Activated T-cell treated with anti-CD3 and anti-CD28 coated beads, Interleukin-2, amount 50 U/mL, for 72 hours (primary cell): ENCODE results near the gene EPHA4. TPM values are rescaled to one million over a fixed set of nuclear protein-coding genes. Genes with fewer than 3 reads are reported as not detected.

ENCODE experiments used
- ATAC-seq, 2 donors: fragments of 150-1000 bp; cut with Tn5 transposase; replicated peaks in 1 of 2; 2 replicates each; pipeline ENCODE4 v1.10.0; 2021; ENCODE audit warnings: moderate library complexity in 2 of 2, mild to moderate bottlenecking in 1 of 2
- DNase-seq, 2 donors: peaks; one replicate each; pipeline ENCODE4 v3.0.0; 2021 to 2022; ENCODE audit warnings: mixed read lengths in 1 of 2
- H3K27ac Mint-ChIP-seq: one replicate; pipeline ENCODE4 v1.8.0; 2022; ENCODE audit warnings: mild to moderate bottlenecking, moderate library complexity, mixed read lengths
- H3K27me3 Mint-ChIP-seq: one replicate; pipeline ENCODE4 v1.8.0; 2022; ENCODE audit warnings: low read depth, mixed read lengths
- H3K36me3 Mint-ChIP-seq, 2 donors: one replicate each; pipeline ENCODE4 v1.8.0; 2022; ENCODE audit warnings: mixed read lengths in 2 of 2, mild to moderate bottlenecking in 1 of 2; ENCODE audit not compliant: insufficient read depth in 2 of 2
- H3K4me1 Mint-ChIP-seq: one replicate; pipeline ENCODE4 v1.8.0; 2022; ENCODE audit warnings: low read depth, mixed read lengths
- H3K4me3 Mint-ChIP-seq, 2 donors: one replicate each; pipeline ENCODE4 v1.8.0; 2022; ENCODE audit warnings: mild to moderate bottlenecking in 2 of 2, mixed read lengths in 2 of 2, moderate library complexity in 2 of 2
- H3K9me3 Mint-ChIP-seq, 2 donors: one replicate each; pipeline ENCODE4 v1.8.0; 2022; ENCODE audit warnings: mixed read lengths in 2 of 2
- total RNA-seq, 2 donors: library from RNA; stranded (reverse); gene quantifications; one replicate each; pipeline ENCODE4 v1.2.3, GENCODE V29; 2022

EPHA4 gene
- 1 to 10 TPM; 3.4 to 6.6 TPM for total RNA-seq

DNA sequence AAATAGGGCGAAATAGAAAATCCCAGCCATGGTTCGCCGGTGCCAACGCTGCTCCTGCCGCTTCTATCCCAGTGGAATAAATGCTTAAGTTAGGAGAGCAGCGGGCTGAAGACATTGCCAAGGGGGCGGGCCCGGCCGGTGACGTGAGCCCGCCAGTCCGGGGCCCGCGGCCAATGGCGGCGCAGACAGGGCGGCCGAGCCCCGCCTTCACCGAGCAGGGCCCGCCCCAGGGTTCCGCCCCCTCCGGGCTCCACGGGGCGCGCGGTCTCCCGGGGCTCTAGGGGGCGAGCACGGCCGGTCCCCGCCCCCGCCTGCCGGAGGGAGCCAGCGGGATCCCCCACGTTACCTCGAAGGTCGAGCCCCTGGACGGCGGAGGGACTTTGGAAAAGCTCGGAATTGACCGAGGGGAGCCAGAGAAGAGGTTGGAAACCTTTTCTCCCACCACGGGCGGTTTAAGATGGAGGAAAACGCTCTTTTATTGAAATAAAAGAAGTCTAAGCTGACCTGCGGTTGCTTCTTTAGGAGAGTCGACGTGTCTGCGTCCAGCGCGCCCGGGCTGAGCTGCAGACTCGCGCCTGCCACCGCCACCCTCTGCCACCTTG is at the start of gene EPHA4:
Gene EPHA4, minus strand, starts transcription at position 86 of the 602 bp plus-strand sequence. Its CDS starts 56 bp downstream, at position 30.
- Mint-ChIP-seq H3K4me3 (peak within 1 kb of the TSS; percentile 75 to 98), H3K36me3 (peaks cover 5 to 8% of the 10 kb centered on the region in 2 donors), H3K27me3 (peaks cover 67% of the 10 kb centered on the region), H3K27ac (peak within 1 kb of the TSS; percentile 21), H3K4me1 (peaks cover 25% of the 10 kb centered on the region), H3K9me3 (no peaks in the 10 kb centered on the region)
- peak; percentile 87 to 92 for DNase-seq
- ATAC-seq, result peak; percentile 91

DNA sequence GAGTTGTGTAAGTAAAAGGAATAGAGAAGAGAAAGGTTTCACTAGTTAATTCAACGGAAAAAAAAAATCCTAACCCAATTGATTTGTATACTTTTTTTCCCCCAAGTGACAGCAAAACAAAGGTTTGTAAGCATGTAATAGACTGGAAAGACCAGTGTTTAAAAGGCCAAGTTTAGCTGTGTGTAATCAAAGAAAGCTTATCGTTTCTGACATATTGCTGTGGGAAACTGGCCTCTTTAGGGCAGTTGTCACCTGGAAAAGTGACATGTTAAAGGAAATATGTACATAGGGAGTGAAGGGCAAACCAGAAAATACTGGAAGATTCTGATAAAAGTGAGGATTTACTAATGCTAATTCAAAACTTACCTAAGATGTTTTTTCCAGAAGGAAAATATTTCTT is 45.9 kb upstream of the EPHA4 start:
- DNase-seq, result no peak
- H3K27ac Mint-ChIP-seq, result no peak overlapping the region
- peaks cover 8% of the 10 kb centered on the region for H3K27me3 Mint-ChIP-seq
- no peaks in the 10 kb centered on the region for H3K4me1 Mint-ChIP-seq
- H3K4me3 Mint-ChIP-seq, result no peak overlapping the region
- no peak for ATAC-seq
- H3K9me3 Mint-ChIP-seq, result no peaks in the 10 kb centered on the region
- no peaks in the 10 kb centered on the region for H3K36me3 Mint-ChIP-seq

DNA sequence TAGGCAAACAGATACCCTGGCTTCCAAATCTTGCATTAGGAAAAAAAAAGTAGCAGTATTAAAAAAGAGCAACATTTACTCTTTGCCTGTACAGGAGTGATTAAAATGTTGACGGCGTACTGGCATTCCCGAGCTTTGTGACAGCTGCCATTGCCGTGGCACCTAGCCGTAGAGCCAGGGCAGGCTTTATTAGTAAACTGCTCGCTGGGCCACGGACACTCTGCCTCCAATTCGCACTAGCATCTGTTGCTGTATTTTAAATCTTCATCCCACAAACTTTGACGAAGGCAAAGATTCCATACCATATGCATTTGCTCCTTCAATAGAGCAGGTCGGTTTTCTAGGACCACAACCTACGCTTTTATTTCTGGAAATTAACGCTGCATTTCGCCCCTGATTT is 44.5 kb upstream of the EPHA4 start:
- no peak for DNase-seq
- Mint-ChIP-seq H3K9me3 (no peaks in the 10 kb centered on the region), H3K4me3 (no peak overlapping the region), H3K27ac (no peak overlapping the region), H3K36me3 (no peaks in the 10 kb centered on the region), H3K27me3 (peaks cover 12% of the 10 kb centered on the region), H3K4me1 (no peaks in the 10 kb centered on the region)
- ATAC-seq, result no peak

DNA sequence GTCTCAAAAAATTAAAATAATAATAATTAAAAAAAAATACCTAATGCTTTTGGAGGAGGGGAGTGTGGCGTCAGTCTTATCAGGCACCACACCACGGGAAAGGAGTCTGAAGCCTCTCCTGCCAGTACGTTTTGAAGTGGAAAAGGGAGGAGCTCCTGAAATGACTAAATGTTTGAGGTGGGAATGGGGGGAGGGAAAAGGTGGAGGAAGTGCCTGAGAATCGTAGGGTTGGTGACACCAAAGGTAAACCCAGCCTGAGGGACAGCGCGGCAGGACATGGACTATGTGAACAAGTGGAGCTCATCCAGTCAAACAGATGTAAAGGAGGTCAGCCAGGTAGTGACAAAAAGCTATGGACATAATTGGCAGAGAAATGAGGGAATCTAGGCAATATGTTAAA is 42.2 kb upstream of the EPHA4 start:
- Mint-ChIP-seq H3K36me3 (no peaks in the 10 kb centered on the region), H3K27ac (no peak overlapping the region), H3K9me3 (no peaks in the 10 kb centered on the region), H3K4me3 (no peak overlapping the region), H3K4me1 (no peaks in the 10 kb centered on the region), H3K27me3 (peaks cover 28% of the 10 kb centered on the region)
- ATAC-seq (no peak), DNase-seq (no peak)

DNA sequence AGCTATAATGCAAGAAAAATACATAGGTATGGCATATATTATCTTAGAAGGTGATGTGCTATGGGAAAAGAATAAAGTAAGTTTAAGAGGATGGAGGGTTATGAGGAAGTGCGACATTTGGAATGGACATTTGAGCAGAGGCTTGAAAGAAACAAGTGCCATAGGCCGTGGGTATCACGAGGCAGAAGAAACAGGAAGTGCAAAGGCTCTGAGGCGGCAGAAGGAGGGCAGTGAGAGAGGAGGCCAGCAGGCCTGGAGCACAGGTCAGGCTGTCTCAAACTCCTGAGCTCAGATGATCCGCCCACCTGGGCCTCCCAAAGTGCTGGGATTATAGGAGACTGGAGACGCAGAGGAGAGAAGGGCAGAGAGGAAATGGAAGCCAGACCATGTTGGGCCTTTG is 40.7 kb upstream of the EPHA4 start:
- DNase-seq, result no peak
- no peak overlapping the region for H3K27ac Mint-ChIP-seq
- H3K36me3 Mint-ChIP-seq, result no peaks in the 10 kb centered on the region
- peaks cover 31% of the 10 kb centered on the region for H3K27me3 Mint-ChIP-seq
- H3K4me3 Mint-ChIP-seq, result no peak overlapping the region
- no peak for ATAC-seq
- H3K4me1 Mint-ChIP-seq, result peaks cover 6% of the 10 kb centered on the region
- no peaks in the 10 kb centered on the region for H3K9me3 Mint-ChIP-seq

DNA sequence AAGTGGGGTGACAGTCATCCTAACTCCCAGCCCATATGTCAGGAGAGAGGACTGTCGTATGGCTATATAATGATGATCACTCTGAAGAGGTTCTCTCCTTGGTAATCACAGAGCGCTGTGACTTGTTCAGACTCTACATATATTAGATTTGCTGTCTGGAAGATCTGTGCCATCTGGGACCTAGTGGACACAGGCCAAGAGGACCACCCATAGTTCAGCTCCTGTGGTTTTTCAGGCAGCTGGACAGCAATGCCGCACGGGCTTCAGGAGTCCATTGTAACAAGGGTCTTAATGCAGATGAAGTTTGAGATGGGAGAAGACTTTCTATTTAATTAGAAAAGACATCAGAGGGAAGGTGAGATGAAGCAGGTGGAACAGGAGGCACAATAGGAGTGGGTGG is 40.1 kb upstream of the EPHA4 start:
- Mint-ChIP-seq H3K9me3 (no peaks in the 10 kb centered on the region), H3K4me3 (no peak overlapping the region), H3K4me1 (peaks cover 6% of the 10 kb centered on the region), H3K27me3 (peaks cover 31% of the 10 kb centered on the region), H3K27ac (no peak overlapping the region), H3K36me3 (no peaks in the 10 kb centered on the region)
- ATAC-seq, result no peak
- DNase-seq, result no peak

DNA sequence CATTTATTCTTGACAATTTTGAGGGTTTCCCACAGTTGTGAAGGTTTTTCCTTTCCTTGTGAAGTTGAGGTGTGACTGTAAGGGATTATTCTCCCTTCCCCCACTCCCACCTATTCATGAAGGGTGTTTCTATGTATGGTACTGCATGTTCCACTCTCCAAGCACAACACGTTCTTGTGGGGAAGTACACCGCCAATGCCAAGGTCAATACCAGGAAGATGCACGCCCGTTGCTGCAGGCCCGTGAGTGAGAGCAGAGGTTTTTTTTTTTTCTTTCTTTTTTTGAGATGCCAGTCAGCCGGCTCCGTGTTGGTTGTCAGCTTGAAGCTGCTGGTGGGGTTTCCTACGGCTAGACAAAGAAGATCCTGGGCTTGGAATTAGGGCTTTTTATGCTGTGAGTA is 38.6 kb upstream of the EPHA4 start:
- DNase-seq, result no peak
- Mint-ChIP-seq H3K4me1 (peaks cover 6% of the 10 kb centered on the region), H3K27ac (no peak overlapping the region), H3K27me3 (peaks cover 41% of the 10 kb centered on the region), H3K36me3 (no peaks in the 10 kb centered on the region), H3K4me3 (no peak overlapping the region), H3K9me3 (no peaks in the 10 kb centered on the region)
- ATAC-seq, result no peak

DNA sequence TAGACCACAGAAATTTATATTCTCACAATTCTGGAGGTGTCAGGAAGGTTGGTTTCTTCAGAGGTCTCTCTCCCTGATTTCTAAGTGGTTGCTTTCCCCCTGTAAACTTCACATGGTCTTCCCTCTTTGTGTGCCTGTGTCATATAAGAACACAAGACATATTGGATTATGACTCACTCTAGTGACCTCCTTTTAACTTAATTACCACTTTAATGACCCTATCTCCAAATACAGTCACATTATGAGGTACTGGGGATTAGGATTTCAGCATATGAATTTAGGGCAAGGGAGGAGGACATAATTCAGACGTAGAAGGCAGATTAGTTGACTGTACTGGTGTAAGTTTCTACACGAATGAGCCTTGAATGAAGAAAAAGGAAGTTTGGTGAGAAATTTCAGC is 38.2 kb upstream of the EPHA4 start:
- Mint-ChIP-seq H3K27ac (no peak overlapping the region), H3K9me3 (no peaks in the 10 kb centered on the region), H3K4me3 (no peak overlapping the region), H3K36me3 (no peaks in the 10 kb centered on the region), H3K4me1 (peaks cover 6% of the 10 kb centered on the region), H3K27me3 (peaks cover 43% of the 10 kb centered on the region)
- ATAC-seq (no peak), DNase-seq (no peak)

DNA sequence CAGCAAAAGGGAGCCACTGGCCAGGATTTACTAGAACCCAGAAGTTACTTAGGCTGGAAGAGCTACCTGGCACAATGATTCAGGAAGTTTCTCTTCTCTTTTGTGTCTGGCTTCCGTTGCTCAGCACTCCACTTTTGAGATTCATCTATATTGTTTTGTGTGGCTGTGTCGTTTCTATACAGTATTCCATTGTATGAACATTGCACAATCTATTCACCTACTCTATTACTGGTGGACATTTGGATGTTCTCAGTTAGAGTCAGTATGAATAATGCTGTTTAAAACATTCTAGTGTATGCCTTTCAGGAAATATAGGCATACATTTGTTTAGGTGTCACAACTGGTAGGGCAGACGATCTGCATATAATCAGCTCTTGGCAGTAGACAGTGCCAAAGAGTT is 36.3 kb upstream of the EPHA4 start:
- Mint-ChIP-seq H3K36me3 (no peaks in the 10 kb centered on the region), H3K4me3 (no peak overlapping the region), H3K27ac (no peak overlapping the region), H3K4me1 (peaks cover 6% of the 10 kb centered on the region), H3K9me3 (no peaks in the 10 kb centered on the region), H3K27me3 (peaks cover 43% of the 10 kb centered on the region)
- ATAC-seq (no peak), DNase-seq (no peak)

DNA sequence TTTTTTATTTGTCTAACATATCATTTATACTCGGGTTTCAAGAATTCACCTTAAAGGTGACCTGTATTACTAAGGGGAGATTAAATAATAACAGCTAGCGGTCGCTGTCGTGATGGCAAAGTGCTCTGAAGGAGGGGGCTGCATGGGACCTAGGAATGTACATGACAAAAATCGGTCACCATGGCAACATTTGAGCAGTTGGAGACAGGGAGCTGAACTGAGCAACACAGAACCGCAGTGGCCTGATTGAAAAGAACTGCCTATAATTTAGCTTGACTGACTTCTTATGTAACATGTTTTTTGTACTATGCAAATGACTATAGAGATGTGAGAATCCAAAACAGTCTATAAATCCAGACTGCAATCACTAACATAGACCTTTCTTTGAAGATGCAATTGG is 34.3 kb upstream of the EPHA4 start:
- Mint-ChIP-seq H3K4me1 (peaks cover 6% of the 10 kb centered on the region), H3K27ac (no peak overlapping the region), H3K9me3 (no peaks in the 10 kb centered on the region), H3K4me3 (no peak overlapping the region), H3K27me3 (peaks cover 32% of the 10 kb centered on the region), H3K36me3 (no peaks in the 10 kb centered on the region)
- DNase-seq (no peak), ATAC-seq (no peak)

DNA sequence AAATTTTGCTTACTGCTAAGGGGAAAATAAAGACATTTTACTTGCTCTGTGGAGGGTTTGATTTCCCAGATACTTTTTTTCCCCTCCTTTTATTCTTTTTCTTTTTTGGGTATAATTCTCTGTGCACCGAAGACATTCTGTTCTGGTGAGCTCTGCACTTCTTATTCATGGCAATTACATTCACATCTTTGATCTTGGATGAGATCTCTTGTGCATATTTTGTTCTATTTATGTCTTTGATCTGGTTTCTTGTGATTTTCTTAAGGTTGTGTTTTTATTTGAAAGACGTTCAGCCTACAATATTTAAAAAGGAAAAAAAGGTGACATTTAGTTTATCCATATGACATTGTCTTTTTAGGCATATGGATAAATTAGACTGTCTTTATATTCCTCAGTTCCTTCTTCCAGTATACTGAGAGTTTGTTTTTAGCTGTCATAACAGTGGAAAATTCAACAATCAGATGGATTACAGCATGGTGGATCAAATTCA is 33.7 kb upstream of the EPHA4 start:
- no peak for ATAC-seq
- Mint-ChIP-seq H3K36me3 (no peaks in the 10 kb centered on the region), H3K4me3 (no peak overlapping the region)

DNA sequence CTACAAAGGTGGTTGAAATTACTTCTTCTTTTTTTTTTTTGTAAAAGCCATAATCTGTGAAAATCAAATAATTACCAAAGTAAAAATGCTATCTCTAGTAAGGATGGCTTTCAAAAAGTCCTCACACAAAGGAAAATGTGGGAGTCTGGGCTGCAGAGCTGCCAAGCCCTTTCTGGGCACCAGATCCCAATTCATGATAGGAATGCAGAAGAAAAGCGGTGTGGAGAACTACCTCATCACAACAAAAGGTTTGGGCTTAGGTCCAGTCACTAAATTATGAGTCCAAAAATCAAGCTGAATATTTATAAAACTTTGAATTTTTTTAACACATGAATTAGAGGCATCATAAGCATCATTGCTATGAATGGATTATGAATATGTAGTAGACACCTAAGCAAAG is 30.8 kb upstream of the EPHA4 start:
- DNase-seq, result no peak
- Mint-ChIP-seq H3K9me3 (no peaks in the 10 kb centered on the region), H3K4me3 (no peak overlapping the region), H3K36me3 (no peaks in the 10 kb centered on the region), H3K27ac (no peak overlapping the region), H3K4me1 (no peaks in the 10 kb centered on the region), H3K27me3 (peaks cover 29% of the 10 kb centered on the region)
- ATAC-seq, result no peak

More for the DNA sequence above, 33.7 kb upstream of the EPHA4 start:
- no peak overlapping the region for H3K27ac Mint-ChIP-seq
- H3K4me1 Mint-ChIP-seq, result peaks cover 6% of the 10 kb centered on the region
- no peaks in the 10 kb centered on the region for H3K9me3 Mint-ChIP-seq
- peaks cover 34% of the 10 kb centered on the region for H3K27me3 Mint-ChIP-seq
- no peak for DNase-seq

DNA sequence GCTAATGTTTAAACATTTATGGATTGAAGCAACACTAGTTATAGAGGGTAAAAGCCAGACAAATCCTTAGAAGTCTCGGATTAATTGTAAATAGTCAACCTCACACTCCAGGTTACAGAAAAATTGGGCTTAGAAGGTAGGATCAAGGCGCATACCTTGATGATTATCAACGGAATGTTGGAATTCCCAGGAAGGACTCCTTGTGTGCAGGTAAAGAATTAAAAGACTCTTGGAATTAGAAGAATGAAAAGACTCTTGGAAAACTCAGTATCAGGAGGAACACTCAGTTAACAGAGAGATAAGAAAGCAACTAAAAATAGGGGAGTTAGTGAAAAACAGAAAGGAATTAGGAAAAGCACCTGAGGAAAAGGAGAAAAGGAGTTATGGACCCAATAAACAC is 29.3 kb upstream of the EPHA4 start:
- H3K9me3 Mint-ChIP-seq, result no peaks in the 10 kb centered on the region
- H3K4me3 Mint-ChIP-seq, result no peak overlapping the region
- ATAC-seq, result no peak
- peaks cover 26% of the 10 kb centered on the region for H3K27me3 Mint-ChIP-seq
- H3K27ac Mint-ChIP-seq, result no peak overlapping the region
- no peaks in the 10 kb centered on the region for H3K4me1 Mint-ChIP-seq
- H3K36me3 Mint-ChIP-seq, result no peaks in the 10 kb centered on the region
- DNase-seq, result no peak

DNA sequence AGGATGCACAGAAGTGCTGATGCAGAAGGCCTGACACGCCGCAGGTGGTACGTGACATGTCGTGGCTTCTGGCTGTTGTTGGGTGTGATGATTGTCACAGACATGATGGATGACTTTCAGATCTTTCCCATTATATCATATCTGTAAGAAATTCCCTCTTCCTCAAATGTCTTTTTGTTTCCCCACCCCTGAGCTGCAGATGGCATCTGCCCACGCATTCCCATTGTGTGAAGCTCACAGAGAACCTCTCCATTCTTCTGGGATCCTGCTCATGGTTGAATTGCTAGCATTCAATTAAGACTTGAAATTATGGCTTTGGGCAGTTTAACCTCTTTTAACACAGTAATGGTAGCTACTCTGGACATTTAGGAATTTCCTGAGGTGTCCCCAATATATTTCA is 28.3 kb upstream of the EPHA4 start:
- no peak overlapping the region for H3K4me3 Mint-ChIP-seq
- H3K9me3 Mint-ChIP-seq, result no peaks in the 10 kb centered on the region
- no peak for DNase-seq
- no peak overlapping the region for H3K27ac Mint-ChIP-seq
- no peaks in the 10 kb centered on the region for H3K36me3 Mint-ChIP-seq
- H3K4me1 Mint-ChIP-seq, result no peaks in the 10 kb centered on the region
- no peak for ATAC-seq
- peaks cover 17% of the 10 kb centered on the region for H3K27me3 Mint-ChIP-seq
